ENCODE measurements around the gene GADL1.

GRCh38 chr3:30774062-30774461, 120.4 kb downstream of the GADL1 start:
- TF ChIP-seq, protein P1, sequence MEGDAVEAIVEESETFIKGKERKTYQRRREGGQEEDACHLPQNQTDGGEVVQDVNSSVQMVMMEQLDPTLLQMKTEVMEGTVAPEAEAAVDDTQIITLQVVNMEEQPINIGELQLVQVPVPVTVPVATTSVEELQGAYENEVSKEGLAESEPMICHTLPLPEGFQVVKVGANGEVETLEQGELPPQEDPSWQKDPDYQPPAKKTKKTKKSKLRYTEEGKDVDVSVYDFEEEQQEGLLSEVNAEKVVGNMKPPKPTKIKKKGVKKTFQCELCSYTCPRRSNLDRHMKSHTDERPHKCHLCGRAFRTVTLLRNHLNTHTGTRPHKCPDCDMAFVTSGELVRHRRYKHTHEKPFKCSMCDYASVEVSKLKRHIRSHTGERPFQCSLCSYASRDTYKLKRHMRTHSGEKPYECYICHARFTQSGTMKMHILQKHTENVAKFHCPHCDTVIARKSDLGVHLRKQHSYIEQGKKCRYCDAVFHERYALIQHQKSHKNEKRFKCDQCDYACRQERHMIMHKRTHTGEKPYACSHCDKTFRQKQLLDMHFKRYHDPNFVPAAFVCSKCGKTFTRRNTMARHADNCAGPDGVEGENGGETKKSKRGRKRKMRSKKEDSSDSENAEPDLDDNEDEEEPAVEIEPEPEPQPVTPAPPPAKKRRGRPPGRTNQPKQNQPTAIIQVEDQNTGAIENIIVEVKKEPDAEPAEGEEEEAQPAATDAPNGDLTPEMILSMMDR (conservative IDR thresholded peaks at IDR 0.05): no peak
- TF ChIP-seq EZH2 (IDR thresholded peaks at IDR 0.05; ENCODE audit: low read depth): no peak

Data from PC-9 (cell line).